Measurements from ENCODE around the gene CRHBP.
"Not testable (repeated sequence)": the region's sequence is repeated elsewhere in the genome, so short reads cannot be mapped to it uniquely, and the experiment has no call there.

CRHBP gene

DNA sequence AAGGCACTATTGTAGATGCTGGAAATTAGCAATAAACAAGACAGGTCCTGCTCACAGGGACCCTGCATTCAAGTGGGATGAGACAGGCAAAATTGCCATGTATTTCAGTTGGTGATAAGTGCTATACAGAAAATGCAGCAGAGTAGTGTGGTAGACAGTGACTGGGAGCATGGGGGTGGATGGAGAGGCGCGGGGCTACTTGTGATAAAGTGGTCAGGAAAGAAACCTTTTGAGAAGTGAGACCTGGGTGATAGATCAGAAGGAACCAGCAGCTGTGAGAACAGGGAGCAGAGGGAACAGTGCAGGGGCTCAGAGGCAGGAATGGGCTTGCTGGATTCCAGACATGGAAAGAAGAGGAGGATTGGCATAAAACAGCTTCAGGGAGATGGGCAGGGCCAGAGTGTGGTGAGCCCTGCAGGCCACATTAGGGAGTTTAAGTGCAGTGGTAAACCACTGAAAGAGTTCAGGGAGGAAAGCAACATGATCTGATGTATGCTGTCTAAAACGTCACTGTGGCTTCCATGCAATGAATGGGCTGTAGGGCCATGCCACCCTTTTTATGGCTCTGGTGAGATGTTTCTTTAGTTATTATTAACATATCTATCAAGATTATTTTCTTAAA, 7.3 kb downstream of the CRHBP start:
- no peak for DNase-seq

DNA sequence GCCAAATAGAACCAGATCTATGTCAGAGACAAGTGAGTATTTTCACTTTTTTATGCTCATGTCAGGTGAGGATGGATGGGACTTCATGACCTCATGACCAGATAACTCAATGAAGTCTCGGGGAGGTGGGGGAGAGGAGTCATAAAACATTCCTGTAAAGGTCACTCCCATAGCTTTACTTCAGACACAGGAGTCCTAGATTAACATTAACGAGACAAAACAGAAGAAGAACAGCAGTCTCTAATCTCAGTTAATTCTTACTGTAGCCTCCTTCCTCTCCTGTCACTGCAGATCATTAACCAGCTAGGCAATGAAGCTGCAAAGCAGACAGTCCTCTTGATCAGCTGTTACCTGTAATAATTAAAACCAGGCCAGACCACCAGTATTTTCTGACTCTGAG, 11.2 kb downstream of the CRHBP start:
- no peak for DNase-seq

DNA sequence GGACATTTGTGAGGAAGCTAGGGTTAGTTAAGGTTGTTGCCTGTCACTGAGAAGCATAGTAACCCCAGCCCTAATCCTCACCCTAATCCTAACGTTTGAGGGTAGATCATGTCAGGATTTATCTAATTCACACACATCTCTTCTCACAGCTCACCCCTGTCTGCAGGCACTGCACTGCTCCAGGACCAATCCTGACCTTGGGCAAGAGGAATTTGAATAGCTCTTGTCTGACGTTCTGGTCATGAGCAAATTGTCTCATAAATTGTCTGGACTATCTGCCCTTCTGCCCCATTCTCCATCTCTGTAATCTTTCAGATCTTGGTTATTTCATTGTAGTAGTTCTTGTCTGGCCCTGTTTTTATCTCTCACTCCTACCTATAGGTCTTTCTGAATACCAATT, 18.7 kb downstream of the CRHBP start:
- DNase-seq = peak; percentile 81

DNA sequence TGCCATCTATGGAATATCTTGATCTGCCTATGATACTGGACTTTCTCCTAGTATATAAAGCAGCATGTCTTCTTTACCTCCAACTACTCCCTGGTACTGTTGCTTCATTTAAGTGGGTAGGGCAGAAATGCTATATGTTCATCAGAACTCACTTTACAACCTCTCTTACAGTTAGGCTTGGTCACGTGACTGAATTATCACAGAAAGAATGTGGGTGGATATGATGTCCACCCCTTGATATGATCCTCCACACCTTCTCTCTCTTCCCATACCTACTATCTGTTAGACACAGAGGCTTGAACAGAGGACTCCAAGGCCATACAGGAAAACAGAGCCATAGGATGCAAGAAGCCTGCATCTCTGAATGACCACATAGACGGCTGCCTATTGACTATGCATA, 19.8 kb downstream of the CRHBP start:
- no peak for DNase-seq

DNA sequence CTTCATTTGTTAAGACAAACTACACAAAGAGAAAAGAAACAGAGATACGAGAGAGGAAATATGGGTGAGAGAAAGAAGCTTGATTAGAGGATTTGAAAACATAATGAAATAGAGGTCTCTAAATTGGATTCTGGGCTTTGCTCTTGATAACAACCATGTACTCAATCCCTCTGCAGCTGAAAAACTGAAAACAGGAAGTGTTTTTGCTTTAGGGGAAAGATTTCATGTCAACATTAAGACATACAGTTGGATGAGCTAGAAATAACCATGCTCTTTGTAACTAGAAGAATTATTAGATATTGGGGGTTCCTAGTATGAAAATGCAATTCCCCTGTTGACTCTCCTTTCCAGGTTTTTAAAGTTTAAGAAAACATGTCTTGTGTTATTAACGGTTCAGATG, 21.9 kb downstream of the CRHBP start:
- DNase-seq = peak; percentile 14

DNA sequence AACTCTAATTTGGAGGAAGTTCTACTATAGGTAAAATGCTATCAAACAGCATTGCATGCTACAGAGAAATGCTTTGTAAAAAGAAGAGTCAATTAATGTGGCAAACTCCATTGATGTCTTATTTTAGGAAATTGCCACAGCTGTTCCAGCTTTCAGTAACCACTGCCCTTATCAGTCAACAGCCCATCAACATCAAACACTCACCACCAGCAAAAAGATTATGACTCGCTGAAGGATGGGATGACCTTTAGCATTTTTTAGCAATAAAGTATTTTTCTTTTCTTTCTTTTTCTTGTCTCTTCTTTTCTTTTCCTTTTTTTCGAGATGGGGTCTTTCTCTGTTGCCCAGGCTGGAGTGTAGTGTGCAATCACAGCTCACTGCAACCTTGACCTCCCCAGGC, 26.0 kb downstream of the CRHBP start:
- DNase-seq = no peak

DNA sequence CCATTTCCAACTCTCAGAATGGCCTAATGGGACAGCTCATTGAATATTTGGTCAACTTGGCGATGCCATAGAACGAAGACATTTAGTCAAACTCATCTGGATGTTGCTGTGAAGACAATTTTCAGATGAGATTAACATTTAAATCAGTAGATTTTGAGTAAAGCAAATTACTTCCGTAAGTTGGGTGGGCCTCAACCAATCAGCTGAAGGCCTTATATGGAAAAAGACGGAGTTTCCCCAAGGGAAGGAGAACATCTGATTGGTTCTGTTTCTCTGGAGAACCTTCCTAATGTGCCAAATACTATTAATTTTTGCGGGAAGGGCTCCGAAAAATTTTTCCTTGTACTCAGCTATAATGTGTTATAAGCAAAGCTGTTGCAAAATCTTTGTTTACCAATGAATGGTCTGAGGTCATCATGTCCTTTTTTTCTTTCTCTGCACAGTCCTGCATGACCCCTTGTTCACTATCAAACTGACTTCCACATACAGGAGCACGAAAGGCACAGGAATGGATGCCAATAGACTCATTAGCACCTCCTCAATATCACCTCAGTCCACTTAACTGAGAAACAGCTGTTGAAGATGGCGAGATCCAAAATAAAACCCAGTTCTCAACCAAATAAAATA, 27.8 kb downstream of the CRHBP start:
- no peak for DNase-seq

DNA sequence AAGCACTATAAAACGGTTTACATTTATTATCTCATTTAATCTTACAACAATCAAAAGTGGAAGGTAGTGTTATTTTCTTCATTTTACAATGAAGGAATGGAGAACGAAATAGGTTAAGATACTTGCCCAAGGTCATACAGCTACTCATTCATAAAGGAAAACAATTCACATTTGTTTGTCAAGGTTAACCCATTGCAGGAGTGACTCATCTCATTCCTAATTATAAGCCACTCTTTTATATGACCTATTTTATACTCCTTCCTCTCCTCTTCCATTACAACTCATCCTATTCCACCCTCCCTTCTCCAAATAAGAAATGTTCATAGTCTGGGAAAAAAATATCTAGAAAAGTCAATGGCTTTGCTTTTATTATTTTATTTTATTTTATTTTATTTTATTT, 29.6 kb downstream of the CRHBP start:
- no peak for DNase-seq

DNA sequence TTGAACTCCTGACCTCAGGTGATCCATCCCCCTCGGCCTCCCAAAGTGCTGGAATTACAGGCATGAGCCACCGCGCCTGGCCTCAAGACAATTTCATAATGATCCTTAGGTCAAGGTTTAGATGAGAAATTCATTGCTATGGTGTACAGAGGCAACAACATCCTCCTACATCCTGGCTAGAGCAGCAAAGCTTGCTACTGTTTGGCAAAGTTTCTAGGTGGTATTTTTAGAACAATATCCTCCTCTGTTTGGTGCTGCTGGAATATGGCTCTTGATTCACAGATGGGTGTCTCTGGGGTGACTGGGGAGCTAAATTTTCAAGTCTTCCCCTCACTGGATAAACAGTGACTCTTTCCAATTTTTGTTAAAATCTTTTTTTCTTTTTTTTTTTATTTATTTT, 30.6 kb downstream of the CRHBP start:
- no peak for DNase-seq

DNA sequence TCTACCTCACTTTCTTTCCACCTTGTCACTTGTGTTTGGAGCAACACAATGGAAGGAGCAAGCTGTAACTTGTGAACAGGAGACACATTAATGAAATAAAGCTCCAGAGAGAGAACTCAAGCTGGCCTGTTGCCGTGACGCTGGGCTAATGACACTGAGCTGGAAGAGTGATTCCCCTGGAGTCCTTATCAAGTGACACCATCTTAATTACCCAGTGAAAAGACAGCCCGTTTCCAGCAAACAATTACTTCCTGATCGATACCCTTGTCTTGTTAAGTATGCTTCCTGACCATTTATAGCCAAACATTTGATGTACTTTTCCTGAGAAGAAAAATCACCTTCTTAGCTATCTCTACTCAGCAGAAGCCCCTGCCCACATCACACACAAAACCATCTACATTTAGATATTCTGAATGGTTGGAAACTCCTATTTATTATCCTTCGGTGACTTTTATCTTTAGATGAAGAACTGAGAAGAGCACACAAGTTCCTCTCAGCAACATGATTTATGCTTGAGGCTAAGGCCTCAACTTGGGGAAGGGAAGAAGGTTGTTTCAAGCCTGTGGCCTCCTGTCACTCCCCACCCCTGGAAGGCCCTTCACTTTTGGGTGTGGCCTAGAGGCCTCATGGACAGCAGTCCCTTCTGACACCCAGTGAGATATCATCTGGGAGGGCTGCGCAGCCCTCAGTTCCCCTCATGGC, 34.1 kb downstream of the CRHBP start:
- DNase-seq = no peak

DNA sequence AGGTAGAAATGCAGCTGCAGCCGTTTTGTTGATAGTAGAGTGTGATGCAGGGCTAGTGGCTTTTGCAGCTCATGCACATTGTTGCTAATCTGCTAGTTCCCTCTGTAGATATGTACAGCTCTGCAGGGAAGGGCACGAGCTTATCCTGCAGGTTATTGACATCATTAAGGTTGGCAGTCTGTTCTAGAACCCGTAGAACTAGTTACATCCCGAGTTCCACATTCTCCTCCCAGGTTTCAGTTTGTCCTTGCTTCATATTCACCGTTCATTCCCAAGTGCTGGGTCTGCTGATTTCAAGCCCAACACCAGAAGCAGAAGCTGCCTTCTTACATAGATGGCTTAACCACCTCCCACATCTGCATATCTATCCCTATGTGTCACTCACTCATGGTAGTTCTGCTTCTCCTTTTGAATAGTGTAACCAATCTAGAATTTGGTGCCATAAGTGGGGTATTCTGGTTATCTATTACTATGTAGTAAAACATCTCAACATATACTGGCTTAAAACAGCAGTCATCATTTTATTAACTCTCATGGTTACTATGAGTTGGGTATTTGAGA, 38.1 kb downstream of the CRHBP start:
- DNase-seq = no peak

DNA sequence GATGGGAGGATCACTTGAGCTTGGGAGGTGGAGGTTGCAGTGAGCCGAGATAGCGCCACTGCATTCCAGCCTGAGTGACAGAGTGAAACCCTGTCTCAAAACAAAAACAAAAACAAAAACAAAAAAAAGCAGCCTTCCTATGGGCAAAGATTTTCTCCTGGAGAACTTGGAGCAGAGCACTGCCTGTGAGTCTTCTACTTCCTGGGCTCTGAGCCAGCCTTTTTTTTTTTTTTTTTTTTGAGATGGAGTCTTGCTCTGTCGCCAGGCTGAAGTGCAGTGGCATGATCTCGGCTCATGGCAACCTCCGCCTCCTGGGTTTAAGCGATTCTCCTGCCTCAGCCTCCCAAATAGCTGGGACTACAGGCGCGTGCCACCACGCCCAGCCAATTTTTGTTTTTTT, 40.6 kb downstream of the CRHBP start:
- not testable (repeated sequence) for DNase-seq

DNA sequence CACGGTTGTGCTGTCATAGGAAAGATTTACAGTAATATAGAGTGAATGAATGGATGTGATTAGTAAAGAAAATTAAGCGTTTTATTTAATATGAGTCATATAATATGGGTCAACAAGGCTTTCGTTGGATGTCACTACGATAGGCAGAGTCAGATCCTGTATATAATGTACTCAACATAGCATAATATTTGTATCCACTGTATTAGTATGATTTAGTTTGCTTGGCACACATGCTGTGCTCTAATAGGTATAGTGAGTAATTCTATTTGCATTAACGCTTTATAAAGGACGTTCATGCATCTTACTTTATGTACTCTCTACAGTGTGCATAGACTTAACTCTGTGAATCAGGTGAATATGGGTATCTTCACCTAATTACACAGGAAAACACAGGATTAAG, 41.5 kb downstream of the CRHBP start:
- no peak for DNase-seq

DNA sequence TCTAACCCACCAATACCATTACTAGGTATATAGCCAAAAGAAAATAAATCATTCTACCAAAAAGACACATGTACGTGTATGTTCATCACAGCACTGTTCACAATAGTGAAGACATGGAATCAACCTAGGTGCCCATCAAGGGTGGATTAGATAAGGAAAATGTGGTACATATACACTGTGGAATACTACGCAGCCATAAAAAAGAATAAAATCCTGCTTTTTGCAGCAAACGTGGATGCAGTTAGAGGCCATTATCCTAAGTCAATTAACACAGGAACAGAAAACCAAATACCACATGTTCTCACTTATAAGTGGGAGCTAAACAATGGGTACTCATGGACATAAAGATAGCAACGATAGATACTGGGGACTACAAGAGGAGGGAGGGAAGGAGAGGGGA, 45.4 kb downstream of the CRHBP start:
- not testable (repeated sequence) for DNase-seq

DNA sequence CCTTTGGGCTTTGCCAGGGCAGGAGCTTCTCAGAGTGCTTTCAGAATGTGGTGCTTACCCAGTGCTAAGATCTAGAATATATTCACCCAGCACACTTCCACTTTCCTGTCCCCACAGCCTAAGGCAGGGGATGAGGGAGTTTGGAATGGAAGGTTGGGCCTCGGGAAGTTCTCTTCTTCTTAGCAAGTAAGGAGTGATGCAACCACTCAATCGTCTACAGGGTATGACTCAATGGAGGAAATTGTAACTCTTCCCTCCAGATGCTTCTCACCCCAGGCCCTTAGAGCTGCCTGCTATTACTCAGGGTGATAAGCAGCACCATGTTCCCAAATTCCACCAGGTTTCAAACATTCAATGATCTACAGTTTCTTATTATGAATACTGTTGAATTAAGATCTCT, 46.6 kb downstream of the CRHBP start:
- no peak for DNase-seq

DNA sequence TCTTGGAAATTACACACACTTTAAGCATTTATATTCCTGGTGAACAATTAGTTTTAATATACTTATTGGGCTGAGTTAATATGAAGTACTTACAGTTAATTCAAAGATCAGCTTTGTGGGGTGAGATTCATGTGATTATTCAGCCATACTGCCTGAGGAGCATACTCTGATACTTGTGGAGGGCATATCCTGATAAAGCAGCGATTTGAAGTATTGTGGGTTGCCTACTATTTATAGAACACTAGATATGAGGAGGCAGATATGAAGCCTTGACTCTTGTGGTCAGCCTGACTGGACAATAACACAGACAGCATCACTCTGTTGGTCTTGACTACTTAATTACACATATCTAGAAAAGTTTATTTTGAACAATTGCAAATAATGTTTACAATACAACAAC, 50.4 kb downstream of the CRHBP start:
- no peak for DNase-seq

DNA sequence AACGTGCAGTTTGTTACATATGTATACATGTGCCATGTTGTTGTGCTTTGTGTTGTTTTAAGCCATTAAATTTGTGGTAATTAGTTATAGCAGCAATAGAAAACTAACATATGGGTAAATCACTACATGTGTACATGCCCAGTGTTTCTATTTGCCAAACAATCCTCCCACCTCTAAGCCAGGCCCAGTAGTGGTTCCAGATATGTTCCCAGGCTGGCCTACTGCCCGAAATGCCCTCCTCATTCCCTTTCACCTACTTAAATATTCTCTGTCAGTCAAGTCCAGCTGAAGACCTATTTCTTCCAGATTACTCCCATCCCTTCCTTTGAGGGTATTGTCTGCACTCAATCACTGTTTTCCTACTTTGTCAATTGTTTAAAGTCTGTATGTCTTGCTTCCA, 53.3 kb downstream of the CRHBP start:
- DNase-seq = no peak

DNA sequence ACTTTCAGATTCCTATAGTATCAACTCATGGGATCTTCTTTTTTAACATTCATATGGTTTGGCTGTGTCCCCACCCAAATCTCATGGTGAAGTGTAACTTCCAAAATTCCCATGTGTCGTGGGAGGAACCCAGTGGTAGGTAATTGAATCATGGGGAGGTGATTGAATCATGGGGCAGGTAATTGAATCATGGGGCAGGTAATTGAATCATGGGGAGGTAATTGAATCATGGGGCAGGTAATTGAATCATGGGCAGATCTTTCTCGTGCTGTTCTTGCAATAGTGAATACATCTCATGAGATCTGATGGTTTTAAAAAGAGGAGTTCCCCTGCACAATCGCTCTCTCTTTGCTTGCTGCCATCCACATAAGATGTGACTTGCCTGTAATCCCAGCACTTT, 55.6 kb downstream of the CRHBP start:
- peak; percentile 42 for DNase-seq

DNA sequence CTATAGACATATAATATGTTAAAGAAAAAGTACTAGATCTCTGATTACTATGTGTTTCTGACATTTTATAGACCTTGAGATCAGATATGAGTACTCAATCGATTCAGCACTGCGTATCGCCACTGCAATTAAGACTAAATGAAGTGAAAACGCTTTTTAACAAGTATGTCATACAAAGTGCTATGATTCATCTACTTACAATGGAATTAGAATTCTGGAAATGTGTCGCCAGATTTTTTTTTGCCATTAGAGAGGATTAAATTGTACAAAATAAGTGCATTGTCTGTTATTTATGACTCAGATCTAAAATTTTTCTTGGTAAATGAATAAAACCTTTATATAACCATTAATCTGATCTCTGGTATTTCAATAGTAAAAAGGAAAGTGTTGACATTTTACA, 57.4 kb downstream of the CRHBP start:
- DNase-seq = no peak

DNA sequence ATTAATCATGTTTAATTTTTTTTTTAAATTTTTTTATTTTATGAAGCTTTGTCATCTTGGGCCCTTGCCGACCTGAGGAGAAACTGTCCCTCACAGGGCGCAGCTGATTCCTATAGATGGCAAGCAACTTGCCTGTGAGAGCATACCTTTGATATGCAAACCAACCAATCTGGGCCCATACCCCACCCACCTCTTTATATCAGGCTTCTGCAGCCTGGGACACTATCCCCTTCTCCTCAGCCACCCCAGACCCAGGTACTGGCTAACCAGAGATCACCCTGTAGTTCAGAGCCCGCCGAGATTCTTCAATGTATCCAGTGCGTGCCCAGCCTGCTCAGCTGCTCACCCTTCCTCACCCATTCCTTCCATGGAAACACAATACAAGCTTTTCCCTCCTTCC, 58.7 kb downstream of the CRHBP start:
- no peak for DNase-seq

DNA sequence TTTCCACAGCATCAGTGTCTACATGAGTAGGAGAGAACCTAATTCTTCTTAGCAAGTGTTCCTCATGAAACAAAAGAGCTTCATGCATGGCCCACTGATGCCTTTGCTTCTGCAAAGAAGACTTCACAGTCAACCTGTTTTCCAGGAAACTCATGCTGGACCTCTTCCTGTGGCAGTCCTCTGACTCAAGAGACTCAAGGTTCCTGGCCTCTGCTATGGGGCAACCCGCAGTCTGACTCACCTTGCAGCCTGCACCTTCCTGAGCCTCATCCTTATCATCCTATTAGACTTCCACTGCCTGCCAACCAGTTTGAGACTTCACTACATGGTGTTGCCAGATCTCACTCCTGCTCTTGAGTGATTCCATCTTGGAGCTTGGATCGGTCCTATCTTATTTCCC, 59.8 kb downstream of the CRHBP start:
- DNase-seq = no peak

DNA sequence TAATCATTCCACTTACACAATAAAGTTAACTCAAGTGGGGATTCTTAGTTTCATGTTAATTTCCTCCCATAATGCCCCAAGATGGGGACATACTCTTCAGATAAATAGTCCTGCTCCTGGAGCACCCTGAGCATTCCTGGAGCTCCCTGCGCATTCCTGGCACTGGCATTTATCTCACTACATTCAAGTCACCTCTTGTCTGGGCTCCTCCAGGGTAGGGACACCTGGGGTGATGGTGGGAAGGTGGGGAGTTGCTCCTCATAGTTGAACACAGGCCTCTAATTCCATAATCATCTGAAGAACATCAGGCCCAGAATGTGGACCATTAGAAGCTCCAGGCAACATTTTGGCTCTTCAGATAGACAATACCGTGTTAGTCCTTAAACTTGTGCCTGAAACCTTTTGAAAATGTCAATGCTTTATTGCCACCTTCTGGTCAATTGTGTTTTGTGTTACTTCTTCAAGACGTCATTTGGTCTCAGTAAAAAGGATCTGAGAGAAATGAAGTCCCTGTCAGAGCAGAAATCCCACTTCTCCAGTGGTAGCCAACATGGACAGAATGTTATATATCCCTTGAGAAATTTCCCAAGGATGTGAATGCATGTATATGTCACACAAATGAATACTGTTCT, 63.2 kb downstream of the CRHBP start:
- peak; percentile 37 for DNase-seq

DNA sequence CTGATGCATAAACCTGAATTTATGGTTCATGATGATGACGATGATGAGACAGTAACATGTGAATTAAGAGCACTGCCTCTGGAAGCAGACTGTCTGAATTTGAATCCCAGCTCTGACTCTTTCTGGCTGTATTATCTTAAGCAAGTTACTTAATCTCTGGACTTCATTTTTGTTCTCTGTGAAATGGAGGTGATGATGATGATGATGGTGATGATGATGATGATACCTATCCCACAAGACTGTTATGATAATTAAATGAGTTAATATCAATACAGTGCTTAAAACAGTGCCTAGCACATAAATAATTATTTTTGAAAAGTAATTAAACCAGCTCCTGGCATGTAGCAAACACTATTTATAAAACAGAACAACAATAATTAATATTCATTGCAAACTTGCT, 64.1 kb downstream of the CRHBP start:
- no peak for DNase-seq

DNA sequence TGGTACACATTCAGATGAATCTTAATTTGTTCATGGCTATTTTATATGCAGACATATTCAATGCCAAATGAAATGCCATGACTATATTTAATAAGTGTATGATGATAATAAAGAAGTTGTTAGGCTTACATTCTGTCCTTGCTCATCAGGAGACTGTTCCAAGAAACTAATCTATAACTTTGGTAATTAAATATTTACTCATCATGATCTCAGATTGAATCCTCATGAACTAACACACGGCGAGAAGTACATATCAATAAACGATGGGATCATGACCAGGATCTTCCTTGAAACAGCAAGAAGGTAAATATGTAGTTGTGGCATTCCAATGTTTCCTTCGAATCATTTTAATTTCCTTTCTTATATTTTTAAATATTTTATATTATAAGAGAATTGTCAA, 64.8 kb downstream of the CRHBP start:
- no peak for DNase-seq
